Endothelial cell of coronary artery (primary cell): Measurements from ENCODE around the gene JAK2. TPM values are rescaled to one million over a fixed set of nuclear protein-coding genes. Genes with fewer than 3 reads are reported as not detected.

Source experiments
- total RNA-seq: library from RNA; depleted of rRNA; stranded (reverse); fragments of >200 nt; gene quantifications from 2 replicates; pipeline ENCODE4 v1.2.3, GENCODE V29; 2014

Gene JAK2
- 6.5 and 12.2 TPM in 2 replicates for total RNA-seq

DNA sequence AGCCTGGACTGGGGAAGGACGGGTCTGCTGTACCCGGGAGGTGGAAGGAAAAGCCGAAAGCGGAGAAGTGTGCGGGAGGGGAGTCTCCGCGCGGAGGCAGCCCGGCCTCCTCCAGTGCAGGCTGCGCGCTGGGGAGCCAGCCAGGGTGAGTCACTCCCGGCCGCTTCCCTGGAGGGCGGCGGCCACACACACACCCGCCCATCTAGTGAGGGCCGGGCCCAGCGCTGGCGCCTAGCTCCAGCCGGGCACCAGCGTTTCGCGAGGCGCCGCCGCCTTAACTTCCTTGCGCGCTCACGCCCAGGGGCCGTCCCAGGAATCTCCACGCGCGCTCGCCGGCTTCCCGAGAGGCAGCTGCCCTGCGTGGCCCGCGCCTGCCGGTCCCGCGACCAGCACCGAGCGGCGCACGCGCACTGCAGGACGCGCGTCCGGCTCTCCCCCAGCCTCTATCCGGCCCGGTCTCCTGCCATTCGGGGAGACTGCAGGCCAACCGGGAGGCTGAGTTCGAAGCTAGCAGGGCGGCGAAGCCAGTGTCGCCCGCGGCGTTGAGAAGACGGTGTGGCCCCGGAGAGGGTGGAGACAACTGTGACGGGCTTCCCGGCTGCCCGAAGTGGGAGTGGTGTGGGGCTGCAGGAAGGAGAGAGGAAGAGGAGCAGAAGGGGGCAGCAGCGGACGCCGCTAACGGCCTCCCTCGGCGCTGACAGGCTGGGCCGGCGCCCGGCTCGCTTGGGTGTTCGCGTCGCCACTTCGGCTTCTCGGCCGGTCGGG is at the start of gene JAK2:
TSS of gene JAK2 (plus strand) at position 652 of the 765 bp plus-strand sequence. CDS start 36,716 bp downstream, outside the sequence.

Other genes starting within 250 kb of the JAK2 start
- gene AK3, start 244.1 kb upstream of the JAK2 start, total RNA-seq: 56.9 and 80.5 TPM in 2 replicates
- 15.9 and 17.1 TPM in 2 replicates for gene RCL1, start 192.3 kb upstream of the JAK2 start, total RNA-seq
- not detected in 2 replicates for gene INSL6, start 200.4 kb downstream of the JAK2 start, total RNA-seq
- gene INSL4, start 246.1 kb downstream of the JAK2 start, total RNA-seq: not detected in 2 replicates